HL-60 (cell line): ENCODE data around the gene SERPINB1.

ENCODE experiments used
- DNase-seq, 2 experiments: peaks; one replicate each; pipeline ENCODE4 v3.0.0-alpha.2; 2010 to 2020; ENCODE audit warnings: low read depth in 1 of 2, low spot score in 1 of 2
- H3K27ac ChIP-seq: fragments of 250-450 bp; sonication (Bioruptor Pico); replicated peaks from 2 replicates; pipeline ENCODE4 v1.5.1; 2020; ENCODE audit warnings: mild to moderate bottlenecking, moderate library complexity
- H3K27me3 ChIP-seq: fragments of 250-450 bp; sonication (Bioruptor Pico); 2 replicates; pipeline ENCODE4 v1.5.1; 2021; ENCODE audit warnings: mild to moderate bottlenecking, moderate library complexity; ENCODE audit not compliant: insufficient read depth, poor library complexity, severe bottlenecking
- H3K4me3 ChIP-seq: replicated peaks from 2 replicates; pipeline ENCODE4 v1.5.1; 2011; ENCODE audit warnings: mild to moderate bottlenecking, control low read depth, low read length; ENCODE audit not compliant: insufficient read depth
- CTCF ChIP-seq: IDR thresholded peaks from one replicate; pipeline ENCODE4 v1.5.1; 2011; ENCODE audit warnings: low read length, control low read depth, inconsistent platforms; ENCODE audit not compliant: insufficient read depth
- GABPA ChIP-seq: IDR thresholded peaks from 2 replicates; pipeline ENCODE4 v1.6.1; 2012; ENCODE audit warnings: low read depth
- POLR2AphosphoS5 ChIP-seq: IDR thresholded peaks from 2 replicates; pipeline ENCODE4 v1.6.1; 2012; ENCODE audit warnings: low read depth
- SPI1 ChIP-seq: IDR thresholded peaks from 2 replicates; pipeline ENCODE4 v1.6.1; 2012; ENCODE audit warnings: low read depth, mild to moderate bottlenecking, borderline replicate concordance
- TF ChIP-seq, protein P1 (sequence below): IDR thresholded peaks from 2 replicates; pipeline ENCODE4 v1.6.1; 2012; ENCODE audit warnings: low read depth; ENCODE audit not compliant: insufficient replicate concordance

The SERPINB1 gene

GRCh38 chr6:2863901-2864300, 22.2 kb upstream of the SERPINB1 start:
- Histone ChIP-seq H3K27me3 (no peaks in the 10 kb centered on the region), H3K27ac (no peak overlapping the region), H3K4me3 (no peak overlapping the region)
- TF ChIP-seq POLR2AphosphoS5 (no peak), GABPA (no peak), CTCF (no peak), SPI1 (no peak)
- TF ChIP-seq, protein P1, sequence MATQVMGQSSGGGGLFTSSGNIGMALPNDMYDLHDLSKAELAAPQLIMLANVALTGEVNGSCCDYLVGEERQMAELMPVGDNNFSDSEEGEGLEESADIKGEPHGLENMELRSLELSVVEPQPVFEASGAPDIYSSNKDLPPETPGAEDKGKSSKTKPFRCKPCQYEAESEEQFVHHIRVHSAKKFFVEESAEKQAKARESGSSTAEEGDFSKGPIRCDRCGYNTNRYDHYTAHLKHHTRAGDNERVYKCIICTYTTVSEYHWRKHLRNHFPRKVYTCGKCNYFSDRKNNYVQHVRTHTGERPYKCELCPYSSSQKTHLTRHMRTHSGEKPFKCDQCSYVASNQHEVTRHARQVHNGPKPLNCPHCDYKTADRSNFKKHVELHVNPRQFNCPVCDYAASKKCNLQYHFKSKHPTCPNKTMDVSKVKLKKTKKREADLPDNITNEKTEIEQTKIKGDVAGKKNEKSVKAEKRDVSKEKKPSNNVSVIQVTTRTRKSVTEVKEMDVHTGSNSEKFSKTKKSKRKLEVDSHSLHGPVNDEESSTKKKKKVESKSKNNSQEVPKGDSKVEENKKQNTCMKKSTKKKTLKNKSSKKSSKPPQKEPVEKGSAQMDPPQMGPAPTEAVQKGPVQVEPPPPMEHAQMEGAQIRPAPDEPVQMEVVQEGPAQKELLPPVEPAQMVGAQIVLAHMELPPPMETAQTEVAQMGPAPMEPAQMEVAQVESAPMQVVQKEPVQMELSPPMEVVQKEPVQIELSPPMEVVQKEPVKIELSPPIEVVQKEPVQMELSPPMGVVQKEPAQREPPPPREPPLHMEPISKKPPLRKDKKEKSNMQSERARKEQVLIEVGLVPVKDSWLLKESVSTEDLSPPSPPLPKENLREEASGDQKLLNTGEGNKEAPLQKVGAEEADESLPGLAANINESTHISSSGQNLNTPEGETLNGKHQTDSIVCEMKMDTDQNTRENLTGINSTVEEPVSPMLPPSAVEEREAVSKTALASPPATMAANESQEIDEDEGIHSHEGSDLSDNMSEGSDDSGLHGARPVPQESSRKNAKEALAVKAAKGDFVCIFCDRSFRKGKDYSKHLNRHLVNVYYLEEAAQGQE = no peak
- DNase-seq = no peak

GRCh38 chr6:2862712-2863181, 21.1 kb upstream of the SERPINB1 start:
- TF ChIP-seq, protein P1 = no peak
- TF ChIP-seq CTCF (no peak), POLR2AphosphoS5 (no peak), SPI1 (peak; percentile 31; the same call in 1 of the 2 replicates), GABPA (no peak)
- Histone ChIP-seq H3K27me3 (no peaks in the 10 kb centered on the region), H3K27ac (no peak overlapping the region), H3K4me3 (no peak overlapping the region)
- no peak for DNase-seq

DNA sequence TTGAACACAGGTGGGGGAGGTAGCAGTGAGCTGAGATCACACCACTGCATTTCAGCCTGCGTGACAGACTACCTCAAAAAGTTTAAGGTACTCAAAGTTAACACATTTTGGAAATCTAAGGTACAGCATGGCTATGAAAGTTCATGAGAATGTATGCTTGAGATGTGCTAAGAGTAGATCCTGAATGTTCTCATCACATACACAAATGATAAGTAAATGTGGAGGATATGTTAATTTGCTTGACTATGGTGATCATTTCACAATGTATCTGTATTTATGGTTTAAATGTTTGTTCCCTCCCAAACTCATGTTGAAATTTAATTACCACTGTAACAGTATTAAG, 20.1 kb upstream of the SERPINB1 start:
- TF ChIP-seq GABPA (no peak), CTCF (no peak), POLR2AphosphoS5 (no peak), SPI1 (no peak)
- TF ChIP-seq, protein P1 = no peak
- Histone ChIP-seq H3K4me3 (no peak overlapping the region), H3K27ac (no peak overlapping the region), H3K27me3 (no peaks in the 10 kb centered on the region)
- DNase-seq = no peak
